ENCODE results near the gene GNL1.
"Not testable (repeated sequence)": the region's sequence is repeated elsewhere in the genome, so short reads cannot be mapped to it uniquely, and the experiment has no call there.

GNL1 gene

GRCh38 chr6:30533460-30534294, 22.6 kb downstream of the GNL1 start:
- DNase-seq (ENCODE audit: insufficient read length, low spot score) (no peak), FAIRE-seq (no peak)

DNA sequence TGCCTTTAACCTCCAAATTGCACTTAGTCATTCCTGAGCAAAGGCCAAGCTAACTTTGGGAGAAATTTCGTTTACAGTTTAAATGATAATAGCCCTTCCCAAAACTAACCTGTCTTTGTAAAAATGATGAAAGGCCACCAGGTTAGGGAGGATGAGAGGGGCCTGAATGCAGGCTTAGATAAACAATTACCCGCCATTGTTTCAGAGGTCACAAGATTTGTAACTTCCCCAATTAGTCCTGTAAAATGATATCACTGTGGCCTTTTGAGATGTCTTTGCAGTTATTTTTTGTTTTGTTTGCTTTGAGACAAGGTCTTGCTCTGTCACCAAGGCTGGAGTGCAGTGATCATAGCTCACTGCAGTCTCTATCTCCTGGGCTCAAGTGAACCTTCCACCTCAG, 26.3 kb downstream of the GNL1 start:
- DNase-seq (ENCODE audit: insufficient read length, low spot score) (no peak), FAIRE-seq (peak; percentile 37)

- not testable (repeated sequence) for DNase-seq (ENCODE audit: insufficient read length, low spot score)
- FAIRE-seq: peak; percentile 8
Measured at GRCh38 chr6:30529349-30529875, 26.9 kb downstream of the GNL1 start.

DNA sequence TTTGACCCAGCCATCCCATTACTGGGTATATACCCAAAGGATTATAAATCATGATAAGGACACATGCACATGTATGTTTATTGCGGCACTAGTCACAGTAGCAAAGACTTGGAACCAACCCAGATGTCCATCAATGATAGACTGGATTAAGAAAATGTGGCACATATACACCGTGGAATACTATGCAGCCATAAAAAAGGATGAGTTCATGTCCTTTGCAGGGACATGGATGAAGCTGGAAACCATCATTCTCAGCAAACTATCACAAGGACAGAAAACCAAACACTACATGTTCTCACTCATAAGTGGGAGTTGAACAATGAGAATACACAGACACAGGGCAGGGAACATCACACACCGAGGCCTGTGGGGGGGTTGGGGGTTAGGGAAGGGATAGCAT, 29.8 kb downstream of the GNL1 start:
- DNase-seq (ENCODE audit: insufficient read length, low spot score); FAIRE-seq: not testable (repeated sequence)

- not testable (repeated sequence) for FAIRE-seq; DNase-seq (ENCODE audit: insufficient read length, low spot score)
Measured at GRCh38 chr6:30521952-30522351, 34.3 kb downstream of the GNL1 start.

DNA sequence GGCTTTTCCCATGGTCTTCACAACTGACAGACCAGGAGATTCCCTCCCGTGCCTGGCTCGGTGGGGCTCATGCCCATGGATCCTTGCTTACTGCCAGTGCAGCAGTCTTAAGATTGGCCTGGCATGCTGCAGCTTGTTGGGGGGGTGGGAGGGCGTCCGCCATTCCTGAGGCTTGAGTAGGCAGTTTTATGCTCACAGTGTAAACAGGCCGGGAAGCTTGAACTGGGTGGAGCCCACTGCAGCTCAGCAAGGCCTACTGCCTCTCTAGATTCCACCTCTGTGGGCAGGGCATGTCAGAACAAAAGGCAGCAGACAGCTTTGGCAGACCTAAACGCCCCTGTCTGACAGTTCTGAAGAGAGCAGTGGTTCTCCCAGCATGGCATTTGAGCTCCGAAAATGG, 35.2 kb downstream of the GNL1 start:
- FAIRE-seq; DNase-seq (ENCODE audit: insufficient read length, low spot score): not testable (repeated sequence)

DNA sequence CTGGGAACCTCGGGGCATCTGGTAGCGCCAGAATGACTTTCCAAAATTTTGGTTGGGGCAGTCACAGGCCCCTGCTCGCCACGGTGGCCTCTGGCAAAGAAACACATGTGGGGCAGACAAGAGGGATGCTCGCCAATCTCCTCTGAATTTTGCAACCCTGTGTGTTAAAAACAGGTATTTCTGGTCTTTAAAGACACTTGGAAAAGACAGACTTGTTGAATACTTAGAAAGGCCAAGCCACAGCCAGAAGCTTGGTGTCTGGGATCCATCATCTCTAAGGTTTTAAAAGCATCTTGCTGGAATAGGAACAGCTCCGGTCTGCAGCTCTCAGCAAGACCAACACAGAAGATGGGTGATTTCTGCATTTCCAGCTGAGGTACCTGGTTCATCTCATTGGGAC, 35.8 kb downstream of the GNL1 start:
- FAIRE-seq: no peak
- no peak for DNase-seq (ENCODE audit: insufficient read length, low spot score)

GRCh38 chr6:30518505-30519145, 37.7 kb downstream of the GNL1 start:
- not testable (repeated sequence) for FAIRE-seq; DNase-seq (ENCODE audit: insufficient read length, low spot score)

GRCh38 chr6:30517767-30518504, 38.4 kb downstream of the GNL1 start:
- FAIRE-seq; DNase-seq (ENCODE audit: insufficient read length, low spot score): not testable (repeated sequence)

- DNase-seq (ENCODE audit: insufficient read length, low spot score); FAIRE-seq: not testable (repeated sequence)
Measured at GRCh38 chr6:30516754-30517076, 39.6 kb downstream of the GNL1 start.

- FAIRE-seq: peak; percentile 93
- peak; percentile 54 for DNase-seq (ENCODE audit: insufficient read length, low spot score)
Measured at GRCh38 chr6:30515944-30516753, 40.1 kb downstream of the GNL1 start.

- FAIRE-seq: no peak
- no peak for DNase-seq (ENCODE audit: insufficient read length, low spot score)
Measured at GRCh38 chr6:30515106-30515505, 41.2 kb downstream of the GNL1 start.

- FAIRE-seq (no peak), DNase-seq (ENCODE audit: insufficient read length, low spot score) (no peak)
Measured at GRCh38 chr6:30513451-30513850, 42.8 kb downstream of the GNL1 start.

GRCh38 chr6:30511169-30511546, 45.1 kb downstream of the GNL1 start:
- FAIRE-seq: no peak
- DNase-seq (ENCODE audit: insufficient read length, low spot score): no peak

DNA sequence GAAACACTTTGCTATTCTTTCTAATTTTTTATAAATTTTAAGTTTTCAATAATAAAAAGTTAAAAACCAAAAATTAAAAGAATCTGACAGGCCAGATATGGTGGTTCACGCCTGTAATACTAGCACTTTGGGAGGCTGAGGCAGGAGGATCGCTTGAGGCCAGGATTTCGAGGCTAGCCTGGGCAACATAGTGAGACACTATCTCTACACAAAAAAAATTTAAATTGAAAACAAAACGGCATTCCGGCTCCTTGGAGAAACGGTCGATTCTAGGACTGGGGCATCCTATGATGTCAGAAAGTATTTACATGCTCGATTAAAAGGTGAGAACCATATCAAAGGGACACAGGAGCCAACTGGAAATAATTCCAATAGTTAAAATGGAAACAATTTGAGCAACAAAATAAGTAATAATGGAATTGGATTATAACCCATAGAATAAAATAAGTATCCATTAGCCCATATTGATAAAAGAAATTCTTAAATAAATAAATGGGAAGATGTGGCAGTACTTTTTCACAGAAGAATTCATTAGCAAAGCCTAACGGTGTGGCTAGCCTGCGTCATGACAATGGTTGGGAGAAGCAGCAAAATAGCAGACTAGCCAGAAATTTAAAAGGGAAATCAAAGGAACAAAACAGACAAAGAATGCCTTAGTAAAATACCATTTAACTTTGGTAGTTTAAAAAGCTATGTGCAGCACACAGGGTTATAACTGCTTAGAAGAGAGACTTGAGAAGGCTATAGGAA, 45.7 kb downstream of the GNL1 start:
- peak; percentile 81 for FAIRE-seq

GRCh38 chr6:30508890-30509736, 47.2 kb downstream of the GNL1 start:
- DNase-seq (ENCODE audit: insufficient read length, low spot score): no peak
- peak; percentile 90 for FAIRE-seq

More for the DNA sequence above, 45.7 kb downstream of the GNL1 start:
- DNase-seq (ENCODE audit: insufficient read length, low spot score): no peak

DNA sequence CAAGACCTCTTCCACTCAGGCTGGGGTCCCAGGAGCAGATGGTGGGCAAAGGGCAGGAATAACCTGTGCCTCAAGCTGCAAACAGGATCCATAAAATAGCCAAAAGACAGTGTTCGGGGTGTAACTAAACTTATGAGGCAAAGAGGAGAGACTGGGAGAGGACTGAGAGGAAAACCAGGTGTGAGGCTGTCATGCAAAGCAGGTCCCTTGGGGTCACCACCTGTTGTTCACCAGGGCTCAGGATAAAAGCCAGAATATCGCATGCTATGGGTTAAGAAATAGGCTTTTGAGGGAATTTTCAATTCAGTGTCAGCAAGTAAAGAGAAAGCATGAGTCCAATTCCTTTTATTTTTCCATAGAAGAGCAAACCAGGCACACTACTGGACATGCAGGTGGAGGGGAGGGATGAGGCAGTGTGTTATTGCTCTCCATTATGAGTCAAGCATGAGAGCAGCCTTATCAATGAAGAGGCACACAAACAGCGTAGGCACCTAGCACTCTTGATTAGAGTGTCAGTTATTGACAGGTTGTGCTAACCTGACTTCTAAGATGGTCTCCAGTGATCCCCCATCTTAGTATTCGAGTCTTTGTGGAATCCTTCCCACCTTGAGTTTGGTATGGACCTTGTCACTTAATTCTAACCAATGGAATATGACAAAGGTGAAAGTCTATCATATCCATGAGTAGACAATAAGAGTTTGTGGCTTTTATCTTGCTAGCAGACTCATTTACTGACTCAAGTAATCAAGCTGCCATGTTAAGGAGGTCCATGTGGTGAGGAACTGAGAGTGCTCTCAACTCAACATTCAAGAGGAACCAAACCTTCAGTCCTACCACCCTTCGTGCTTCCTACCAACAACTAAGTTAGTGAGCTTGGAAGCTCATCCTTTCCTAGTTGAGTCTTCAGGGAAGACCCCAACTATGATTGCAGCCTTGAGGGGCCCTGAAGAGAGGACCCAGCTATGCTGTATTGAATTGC, 48.2 kb downstream of the GNL1 start:
- peak; percentile 95 for FAIRE-seq
- no peak for DNase-seq (ENCODE audit: insufficient read length, low spot score)

Data from GM19239 (cell line).